HepG2 (cell line): ENCODE results near the gene PA2G4. TPM values are rescaled to one million over a fixed set of nuclear protein-coding genes. Genes with fewer than 3 reads are reported as not detected.

ENCODE experiments used
- AGO2 ChIP-seq: fragments of 200-400 bp; formaldehyde crosslinking; optimal IDR thresholded peaks from 2 replicates; pipeline ENCODE3; 2017; ENCODE audit warnings: mild to moderate bottlenecking, low read depth, low read length, moderate library complexity
- CENPX ChIP-seq: sonication (generic); formaldehyde crosslinking; IDR thresholded peaks from 2 replicates; pipeline ENCODE4 v1.9.0; 2021; ENCODE audit warnings: mild to moderate bottlenecking, missing genetic modification reagents, moderate library complexity
- KDM5A ChIP-seq: fragments of 200-600 bp; sonication (generic); IDR thresholded peaks from 2 replicates; pipeline ENCODE4 v1.7.0; 2018; ENCODE audit warnings: antibody characterized with exemption, mild to moderate bottlenecking, low read length, borderline replicate concordance
- MAFK ChIP-seq, 2 experiments: IDR thresholded peaks in 1 of 2; conservative IDR thresholded peaks in 1 of 2; 2 replicates each; pipeline ENCODE4 v1.6.1; 2011; ENCODE audit warnings: improper control_type of control experiment in 2 of 2, low read length in 2 of 2
- NAIF1 ChIP-seq: sonication (generic); formaldehyde crosslinking; IDR thresholded peaks from 2 replicates; pipeline ENCODE4 v1.5.0; 2020; ENCODE audit warnings: mild to moderate bottlenecking, missing genetic modification reagents, borderline replicate concordance
- NCOA2 ChIP-seq: sonication (generic); formaldehyde crosslinking; IDR thresholded peaks from 2 replicates; pipeline ENCODE4 v1.8.0; 2022; ENCODE audit warnings: inconsistent platforms
- NFE2L2 ChIP-seq: fragments of 150-350 bp; IDR thresholded peaks from 2 replicates; pipeline ENCODE4 v1.6.1; 2014; ENCODE audit warnings: low read length
- RXRA ChIP-seq: sonication (generic); formaldehyde crosslinking; IDR thresholded peaks from 2 replicates; pipeline ENCODE4 v1.5.1; 2020; ENCODE audit warnings: missing genetic modification reagents
- TCF7L2 ChIP-seq: IDR thresholded peaks from 2 replicates; pipeline ENCODE4 v1.6.1; 2011; ENCODE audit warnings: mild to moderate bottlenecking, low read depth, low read length, moderate library complexity
- TFDP1 ChIP-seq: IDR thresholded peaks from 2 replicates; pipeline ENCODE4 v1.6.1; 2016; ENCODE audit warnings: missing compliant biosample characterization, missing genetic modification reagents, borderline replicate concordance
- ZBTB44 ChIP-seq: sonication (generic); formaldehyde crosslinking; IDR thresholded peaks from 2 replicates; pipeline ENCODE4 v1.4.0; 2020; ENCODE audit warnings: missing genetic modification reagents
- ZBTB7A ChIP-seq: sonication (generic); formaldehyde crosslinking; IDR thresholded peaks from 2 replicates; pipeline ENCODE4 v1.8.0; 2022; ENCODE audit warnings: mild to moderate bottlenecking, missing genetic modification reagents
- ZFP1 ChIP-seq: IDR thresholded peaks from 2 replicates; pipeline ENCODE4 v1.6.1; 2016
- ZFP37 ChIP-seq: sonication (generic); formaldehyde crosslinking; IDR thresholded peaks from 2 replicates; pipeline ENCODE4 v1.4.0; 2020; ENCODE audit warnings: missing genetic modification reagents, borderline replicate concordance
- ZKSCAN1 ChIP-seq: fragments of 150-350 bp; IDR thresholded peaks from 2 replicates; pipeline ENCODE4 v1.6.1; 2014; ENCODE audit warnings: low read length
- ZNF335 ChIP-seq: sonication (generic); formaldehyde crosslinking; IDR thresholded peaks from 2 replicates; pipeline ENCODE4 v1.4.0; 2020; ENCODE audit warnings: missing genetic modification reagents
- ZNF512 ChIP-seq: sonication (generic); formaldehyde crosslinking; IDR thresholded peaks from 2 replicates; pipeline ENCODE4 v1.4.0; 2020; ENCODE audit warnings: mild to moderate bottlenecking, missing genetic modification reagents
- ZNF562 ChIP-seq: sonication (generic); formaldehyde crosslinking; IDR thresholded peaks from 2 replicates; pipeline ENCODE4 v1.8.0; 2022; ENCODE audit warnings: missing genetic modification reagents, borderline replicate concordance
- ZNF839 ChIP-seq: sonication (generic); formaldehyde crosslinking; IDR thresholded peaks from 2 replicates; pipeline ENCODE4 v1.4.0; 2020; ENCODE audit warnings: missing genetic modification reagents, mild to moderate bottlenecking, borderline replicate concordance
- polyA plus RNA-seq, 8 experiments: library from polyadenylated mRNA; depleted of rRNA in 3 of 8; stranded (reverse) in 7 of 8; unstranded in 1 of 8; fragments of >200 nt; fragmentation: Illumina TruSeq in 4 of 8; extraction: Trizol in 4 of 8; gene quantifications; 2 replicates each; pipeline versions ENCODE4 v1.2.1 to v1.2.3, GENCODE V29; 2011 to 2016; ENCODE audit warnings: low read depth in 4 of 8, missing spikeins in 1 of 8, mixed read lengths in 1 of 8; ENCODE audit not compliant: insufficient read depth in 1 of 8
- total RNA-seq, 5 experiments: library from RNA; depleted of rRNA; stranded (reverse); fragments of >200 nt; fragmentation: Illumina TruSeq; extraction: Trizol; gene quantifications; 2 replicates each; pipeline ENCODE4 v1.2.3, GENCODE V29; 2016; ENCODE audit warnings: low read depth in 1 of 5
- TF ChIP-seq, protein P1 (sequence below): sonication (generic); formaldehyde crosslinking; IDR thresholded peaks from 2 replicates; pipeline ENCODE4 v1.4.0; 2020; ENCODE audit warnings: missing genetic modification reagents
- TF ChIP-seq, protein P2 (sequence below): IDR thresholded peaks from 2 replicates; pipeline ENCODE4 v1.6.1; 2016; ENCODE audit warnings: control low read depth

The PA2G4 gene
- total and polyA plus RNA-seq, 2 of the 13 experiments (the other 11 are each of a cell fraction or from before 2014, with no cell fraction given), result 147 to 240 TPM

DNA sequence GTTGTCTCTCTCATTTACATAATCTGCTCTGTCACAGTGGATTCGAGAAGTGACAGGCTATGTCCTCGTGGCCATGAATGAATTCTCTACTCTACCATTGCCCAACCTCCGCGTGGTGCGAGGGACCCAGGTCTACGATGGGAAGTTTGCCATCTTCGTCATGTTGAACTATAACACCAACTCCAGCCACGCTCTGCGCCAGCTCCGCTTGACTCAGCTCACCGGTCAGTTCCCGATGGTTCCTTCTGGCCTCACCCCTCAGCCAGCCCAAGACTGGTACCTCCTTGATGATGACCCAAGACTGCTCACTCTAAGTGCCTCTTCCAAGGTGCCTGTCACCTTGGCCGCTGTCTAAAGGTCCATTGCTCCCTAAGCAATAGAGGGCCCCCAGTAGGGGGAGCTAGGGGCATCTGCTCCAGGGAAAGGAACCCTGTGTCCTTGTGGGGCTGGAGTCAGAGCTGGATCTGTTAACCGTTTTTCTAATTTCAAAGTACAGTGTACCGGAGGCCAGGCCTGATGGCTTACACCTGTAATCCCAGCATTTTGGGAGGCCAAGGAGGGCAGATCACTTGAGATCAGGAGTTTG, 19.3 kb upstream of the PA2G4 start (continued):
- TF ChIP-seq ZFP37 (CRISPR knock-in tag) (no peak), ZFP1 (CRISPR knock-in tag) (no peak), ZNF335 (CRISPR knock-in tag) (no peak), RXRA (no peak), TCF7L2 (no peak), ZNF562 (no peak), KDM5A (no peak), AGO2 (no peak), CENPX (CRISPR knock-in tag) (no peak), NFE2L2 (no peak), TFDP1 (CRISPR knock-in tag) (no peak), MAFK (conservative IDR thresholded peaks at IDR 0.05 in 1 of 2, IDR thresholded peaks at IDR 0.05 in 1 of 2; ENCODE audit: low read length in 2 of 2) (no peak), NAIF1 (CRISPR knock-in tag) (no peak), ZNF512 (CRISPR knock-in tag) (no peak), ZBTB44 (CRISPR knock-in tag) (no peak), ZBTB7A (CRISPR knock-in tag) (no peak), ZKSCAN1 (no peak), ZNF839 (CRISPR knock-in tag) (no peak), NCOA2 (no peak)
- TF ChIP-seq, protein P1, sequence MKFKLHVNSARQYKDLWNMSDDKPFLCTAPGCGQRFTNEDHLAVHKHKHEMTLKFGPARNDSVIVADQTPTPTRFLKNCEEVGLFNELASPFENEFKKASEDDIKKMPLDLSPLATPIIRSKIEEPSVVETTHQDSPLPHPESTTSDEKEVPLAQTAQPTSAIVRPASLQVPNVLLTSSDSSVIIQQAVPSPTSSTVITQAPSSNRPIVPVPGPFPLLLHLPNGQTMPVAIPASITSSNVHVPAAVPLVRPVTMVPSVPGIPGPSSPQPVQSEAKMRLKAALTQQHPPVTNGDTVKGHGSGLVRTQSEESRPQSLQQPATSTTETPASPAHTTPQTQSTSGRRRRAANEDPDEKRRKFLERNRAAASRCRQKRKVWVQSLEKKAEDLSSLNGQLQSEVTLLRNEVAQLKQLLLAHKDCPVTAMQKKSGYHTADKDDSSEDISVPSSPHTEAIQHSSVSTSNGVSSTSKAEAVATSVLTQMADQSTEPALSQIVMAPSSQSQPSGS, result no peak
- TF ChIP-seq, protein P2, sequence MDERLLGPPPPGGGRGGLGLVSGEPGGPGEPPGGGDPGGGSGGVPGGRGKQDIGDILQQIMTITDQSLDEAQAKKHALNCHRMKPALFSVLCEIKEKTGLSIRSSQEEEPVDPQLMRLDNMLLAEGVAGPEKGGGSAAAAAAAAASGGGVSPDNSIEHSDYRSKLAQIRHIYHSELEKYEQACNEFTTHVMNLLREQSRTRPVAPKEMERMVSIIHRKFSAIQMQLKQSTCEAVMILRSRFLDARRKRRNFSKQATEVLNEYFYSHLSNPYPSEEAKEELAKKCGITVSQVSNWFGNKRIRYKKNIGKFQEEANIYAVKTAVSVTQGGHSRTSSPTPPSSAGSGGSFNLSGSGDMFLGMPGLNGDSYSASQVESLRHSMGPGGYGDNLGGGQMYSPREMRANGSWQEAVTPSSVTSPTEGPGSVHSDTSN, result no peak
